Dedifferentiated amniotic fluid mesenchymal stem cell (primary cell): ENCODE data around the gene CD300LG.
"Not testable (repeated sequence)": the region's sequence is repeated elsewhere in the genome, so short reads cannot be mapped to it uniquely, and the experiment has no call there.

ENCODE experiments used
- DNase-seq: peaks from one replicate; pipeline ENCODE4 v3.0.0-alpha.2; 2016; ENCODE audit errors: extremely low spot score

The CD300LG gene

DNA sequence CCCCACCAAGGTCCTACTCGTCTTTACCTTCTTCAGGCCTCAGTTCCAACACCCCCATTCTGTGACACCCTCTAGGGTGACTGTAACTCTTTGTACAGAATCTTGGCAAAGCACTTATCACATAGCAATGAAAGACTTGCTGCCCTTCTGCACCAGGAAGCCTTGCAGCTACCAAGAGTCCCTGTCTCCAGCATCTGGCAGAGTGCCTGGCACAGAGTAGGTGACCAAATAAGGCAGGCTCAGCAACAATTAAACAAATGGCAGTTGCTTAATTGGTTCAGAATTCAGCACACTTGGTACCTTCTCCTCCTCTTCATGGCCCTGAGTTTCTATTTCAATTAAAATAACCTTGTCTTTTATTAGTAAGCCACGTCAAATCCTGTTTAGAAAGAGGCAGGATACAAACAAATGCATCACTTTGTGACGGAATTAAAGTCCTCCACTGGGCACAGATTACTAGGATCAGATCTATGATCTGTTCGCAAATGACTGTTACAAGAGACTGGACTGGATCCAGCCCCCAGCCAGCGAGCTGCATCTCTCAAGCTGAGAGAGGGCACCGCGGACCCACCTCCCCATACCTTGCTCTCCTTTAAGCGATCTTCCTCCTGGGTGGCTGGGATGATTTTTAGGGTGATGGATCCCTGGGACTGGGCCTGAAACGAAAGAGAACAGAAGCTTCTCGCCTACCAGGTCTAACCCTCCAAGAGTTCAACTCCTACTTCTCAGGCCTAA is 23.5 kb upstream of the CD300LG start:
- DNase-seq = no peak

DNA sequence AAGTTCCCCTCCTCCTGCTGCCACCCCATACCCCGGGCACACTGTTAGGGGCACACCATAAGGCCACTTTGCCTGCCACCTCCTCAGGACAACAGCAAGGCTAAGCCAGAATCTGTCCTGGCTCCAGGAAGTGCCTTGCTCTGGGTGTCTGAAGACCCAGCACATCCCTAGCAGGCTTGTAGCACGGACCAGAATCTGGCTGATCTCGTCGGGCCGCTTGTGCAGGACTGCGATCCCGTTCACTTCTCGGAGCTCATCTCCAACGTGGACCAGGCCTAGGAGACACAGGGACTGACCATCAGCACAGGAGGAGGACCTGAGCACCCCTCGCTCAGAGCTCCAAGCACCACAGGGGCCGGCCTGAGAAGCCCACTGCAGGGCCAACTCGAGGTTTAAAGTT is 21.4 kb upstream of the CD300LG start:
- DNase-seq = no peak

DNA sequence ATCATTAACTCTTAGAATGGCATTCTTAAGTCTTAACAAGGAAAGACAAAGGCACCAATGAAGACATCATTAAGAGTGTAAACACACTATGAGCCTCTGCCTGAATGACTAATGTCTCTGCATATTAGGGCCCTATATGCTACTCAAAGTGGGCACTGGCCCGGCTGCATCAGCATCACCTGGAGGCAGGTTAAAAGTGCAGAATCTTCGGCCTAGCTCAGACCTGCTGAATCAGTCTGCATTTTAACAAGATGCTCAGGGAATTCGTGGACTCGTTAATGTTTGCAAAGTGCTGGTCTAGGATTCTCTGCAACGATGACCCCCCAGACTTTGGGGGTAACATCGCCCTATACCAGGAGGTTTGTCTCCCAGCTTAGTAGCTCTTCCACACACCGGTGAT is 20.8 kb upstream of the CD300LG start:
- no peak for DNase-seq

DNA sequence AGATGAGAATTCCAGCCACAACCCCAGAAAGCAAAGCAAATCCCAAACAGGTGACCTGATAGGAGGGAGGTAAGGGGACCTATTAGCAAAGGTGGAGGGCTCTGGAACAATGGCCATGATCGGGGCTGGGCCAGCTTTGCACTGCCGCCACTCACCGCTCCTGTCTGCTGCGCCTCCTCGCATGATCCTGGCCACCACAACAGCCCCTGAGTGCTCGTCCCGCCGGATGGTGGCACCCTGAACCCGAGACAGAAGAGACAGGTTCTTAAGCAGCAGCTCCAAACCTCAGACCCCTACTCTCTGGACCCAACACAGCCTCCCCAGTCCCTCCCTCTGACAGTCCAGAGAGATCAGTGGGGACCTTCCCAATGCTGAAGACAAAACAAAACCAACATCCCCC is 19.4 kb upstream of the CD300LG start:
- DNase-seq = no peak

DNA sequence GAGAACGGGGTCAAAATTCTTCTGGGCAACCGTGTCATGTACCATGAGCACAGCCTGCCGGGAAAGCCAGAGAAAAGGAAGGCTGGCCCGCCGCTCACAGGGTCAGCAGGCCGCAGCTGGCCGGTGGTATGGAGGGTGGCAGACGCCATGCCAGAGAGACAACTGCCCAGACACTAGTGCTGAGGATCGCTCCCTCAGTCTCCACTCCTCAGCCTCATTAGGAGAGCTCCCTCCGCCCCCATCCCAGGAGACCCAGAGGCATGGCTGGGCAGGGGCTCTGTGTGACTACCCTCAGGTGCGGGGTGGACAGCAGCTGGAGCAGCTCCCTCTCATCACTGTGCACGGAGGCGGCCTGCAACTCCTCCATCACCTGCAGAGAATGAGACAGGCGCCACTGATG is 17.2 kb upstream of the CD300LG start:
- DNase-seq = no peak

DNA sequence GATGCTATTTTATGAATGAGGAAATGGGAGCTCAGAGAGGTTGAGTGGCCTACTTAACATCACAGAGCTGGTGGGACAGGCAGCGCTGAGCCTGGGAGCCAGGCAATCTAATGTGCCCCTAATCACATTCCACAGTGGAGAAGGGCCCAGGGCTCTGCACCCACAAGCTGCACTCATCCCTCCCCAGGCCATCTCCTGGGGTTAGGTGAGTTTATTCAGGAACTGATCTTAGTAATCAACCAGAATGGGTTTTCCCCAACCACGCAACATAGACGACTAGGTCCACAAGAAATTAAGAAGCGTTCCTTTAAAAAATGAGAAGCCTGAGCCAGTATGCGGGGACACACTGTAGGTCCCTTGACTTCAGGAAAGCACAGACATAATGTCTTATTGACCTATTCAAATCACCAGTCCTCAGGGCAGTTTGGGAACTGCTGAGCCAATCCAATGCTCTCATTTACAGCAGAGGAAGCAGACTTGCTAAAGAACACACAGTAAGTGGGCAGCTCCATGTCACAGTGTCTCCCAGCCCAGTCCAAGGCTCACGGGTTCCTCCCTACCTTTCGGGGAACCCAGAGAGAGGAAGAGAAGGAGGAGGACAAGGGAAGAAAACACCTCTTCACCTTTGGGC is 16.4 kb upstream of the CD300LG start:
- no peak for DNase-seq

DNA sequence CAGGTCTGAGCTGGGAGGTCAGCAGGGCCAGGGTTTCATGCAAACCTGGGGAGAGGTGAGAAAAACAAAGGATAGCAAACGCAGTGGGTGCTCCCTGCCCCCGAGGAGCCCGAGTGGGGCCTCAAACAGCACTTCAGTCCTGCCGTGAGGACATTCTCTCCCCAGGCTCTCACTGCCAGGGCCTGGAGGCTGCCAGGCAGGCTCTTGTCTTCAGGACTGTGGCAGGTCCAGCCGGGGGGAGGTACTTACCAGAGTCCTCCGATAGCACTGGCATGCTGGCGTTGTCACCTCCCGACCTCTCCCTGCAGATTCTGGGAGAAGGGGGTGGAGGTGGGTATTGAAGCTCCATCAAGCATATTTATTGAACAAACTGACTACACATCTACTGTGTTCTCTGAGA is 15.3 kb upstream of the CD300LG start:
- no peak for DNase-seq

DNA sequence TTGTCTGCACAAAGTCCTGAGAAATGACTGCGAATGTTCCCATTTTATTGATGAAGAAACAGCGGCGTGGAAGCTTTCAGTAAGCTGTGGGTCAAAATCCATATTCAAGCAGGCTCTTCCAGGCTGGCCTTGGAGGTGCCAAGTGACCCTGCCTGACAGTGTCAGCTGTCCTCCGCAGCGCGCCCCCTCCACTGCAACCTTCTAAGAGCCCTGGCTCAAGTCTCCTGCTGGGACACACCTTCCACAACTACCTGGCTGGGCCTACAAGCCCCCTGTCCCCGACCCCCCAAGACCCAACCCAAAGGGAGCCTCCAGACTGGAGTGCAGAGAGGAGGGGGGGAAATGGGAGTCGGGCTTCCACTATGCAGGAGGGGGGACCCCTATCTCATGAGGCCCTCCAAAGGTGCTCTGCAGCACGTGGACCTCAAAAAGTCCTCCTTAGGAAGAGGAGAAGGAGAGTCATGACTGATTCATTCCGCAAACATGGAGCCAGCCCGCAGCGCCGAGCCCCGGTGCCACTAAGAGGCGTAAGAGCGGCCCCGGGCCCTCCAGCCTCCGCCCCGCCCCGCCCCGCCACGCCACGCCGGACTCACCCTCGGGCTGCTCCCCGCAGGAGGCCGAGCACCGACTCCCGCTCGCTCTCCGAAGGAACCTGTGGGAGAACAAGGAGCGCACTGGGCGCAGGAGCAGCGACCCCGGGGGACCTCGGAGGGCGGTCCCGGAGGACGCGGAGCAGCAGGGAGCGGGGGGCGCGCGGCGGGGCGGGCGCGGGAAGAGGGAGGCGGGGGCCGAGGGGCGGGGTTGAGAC is 14.6 kb upstream of the CD300LG start:
- DNase-seq = peak; percentile 63

DNA sequence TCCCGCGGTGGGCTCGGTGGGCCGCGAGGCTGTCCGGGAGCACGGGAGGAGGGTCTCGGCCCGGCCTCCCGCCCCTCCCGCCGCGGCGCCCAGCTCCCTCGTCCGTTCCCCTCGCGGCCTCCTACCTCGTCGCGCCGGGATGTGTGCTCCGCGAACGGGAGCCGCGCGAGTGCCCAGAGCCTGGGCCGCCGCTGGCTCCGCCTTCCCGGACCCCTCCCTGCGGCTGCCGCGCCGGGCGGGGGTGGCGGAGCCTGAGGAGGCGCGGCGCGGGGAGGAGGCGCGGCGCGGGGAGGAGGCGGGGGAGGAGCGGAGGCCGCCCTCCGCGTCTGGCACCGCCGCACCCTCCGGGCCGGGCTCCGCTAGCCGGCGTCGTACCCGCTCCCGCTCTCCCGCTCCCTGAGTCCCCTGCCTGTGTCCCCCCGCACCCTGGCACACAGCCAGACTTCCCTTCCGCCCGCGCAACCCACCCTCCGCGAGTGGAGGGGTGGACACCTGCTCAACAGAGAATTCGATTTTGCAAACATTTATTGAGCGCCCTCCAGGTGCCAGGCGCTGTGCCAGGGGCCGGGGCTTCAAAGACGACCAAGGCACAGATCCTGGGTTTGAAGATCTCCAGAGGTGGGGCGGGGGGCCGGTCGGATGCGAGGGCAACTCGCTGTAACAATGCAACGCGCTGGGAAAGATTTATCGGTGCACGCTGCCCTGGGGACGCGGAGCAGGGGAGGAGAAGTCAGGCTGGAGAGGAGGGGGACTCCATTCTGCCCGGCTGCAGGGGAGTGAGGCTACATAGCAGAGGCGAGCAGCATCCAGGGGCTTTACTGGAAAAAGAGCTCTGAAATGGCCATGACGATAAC is 13.8 kb upstream of the CD300LG start, which contains the start of gene MPP3:
Gene MPP3, minus strand, starts transcription at position 171 of the 854 bp plus-strand sequence. CDS start 1,240 bp downstream, outside the sequence.
- peak; percentile 43 for DNase-seq

DNA sequence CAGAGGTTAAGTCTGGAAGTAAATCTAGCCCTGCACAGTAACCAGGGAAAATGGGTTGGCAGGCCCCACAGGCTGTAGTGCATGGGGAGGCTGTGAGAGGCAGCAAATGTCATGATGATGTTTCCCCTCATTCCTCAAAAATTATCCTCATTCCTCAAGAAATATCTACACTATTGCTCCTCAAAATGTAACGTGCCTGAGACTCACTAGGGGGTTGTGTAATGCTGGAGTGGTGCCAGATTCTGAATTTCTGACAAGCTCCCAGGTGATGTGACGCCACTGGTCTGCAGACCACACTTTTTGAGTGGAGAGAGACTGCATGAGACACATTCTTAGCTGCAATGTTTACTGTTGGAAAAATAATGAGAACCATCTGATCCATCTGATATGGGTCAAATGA is 12.9 kb upstream of the CD300LG start:
- no peak for DNase-seq

DNA sequence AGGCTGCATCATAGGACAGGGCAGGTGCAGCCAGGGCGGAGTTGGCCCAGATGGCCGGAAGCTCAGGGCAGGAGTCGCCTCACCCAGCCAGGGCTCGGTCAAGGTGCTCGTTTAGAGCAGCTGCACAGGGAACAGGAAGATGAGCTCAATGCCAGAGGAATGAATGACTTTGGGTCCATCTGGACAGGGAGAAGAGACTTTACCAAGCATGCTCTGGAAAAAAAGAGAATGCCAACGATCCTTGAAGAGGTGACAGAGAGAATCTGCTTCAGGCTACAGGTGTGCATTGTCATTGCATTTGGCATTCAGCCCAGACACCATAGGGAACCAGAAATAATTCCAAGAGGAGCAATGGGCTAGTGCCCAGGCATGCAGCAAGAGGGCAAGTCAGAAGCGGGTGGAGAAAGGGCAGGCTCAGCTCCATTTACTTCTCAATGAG is 7.3 kb upstream of the CD300LG start:
- no peak for DNase-seq

DNA sequence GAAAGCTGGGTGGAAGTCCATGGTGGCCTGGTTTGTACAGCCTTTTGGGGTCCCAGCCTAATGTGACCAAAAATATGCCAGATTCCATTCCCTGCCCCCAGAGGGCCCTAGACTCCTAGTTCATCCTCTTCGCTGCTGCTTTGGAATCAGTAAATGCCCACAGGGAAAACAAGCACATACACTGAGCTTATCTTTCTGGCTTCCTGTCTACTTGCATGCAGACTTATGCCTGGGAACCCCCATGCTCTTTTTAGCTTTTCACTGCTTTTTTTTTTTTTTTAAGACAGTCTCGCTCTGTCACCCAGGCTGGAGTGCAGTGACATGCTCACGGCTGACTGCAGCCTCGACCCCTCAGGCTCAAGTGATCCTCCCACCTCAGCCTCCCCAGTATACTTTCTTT is 6.2 kb upstream of the CD300LG start:
- no peak for DNase-seq

DNA sequence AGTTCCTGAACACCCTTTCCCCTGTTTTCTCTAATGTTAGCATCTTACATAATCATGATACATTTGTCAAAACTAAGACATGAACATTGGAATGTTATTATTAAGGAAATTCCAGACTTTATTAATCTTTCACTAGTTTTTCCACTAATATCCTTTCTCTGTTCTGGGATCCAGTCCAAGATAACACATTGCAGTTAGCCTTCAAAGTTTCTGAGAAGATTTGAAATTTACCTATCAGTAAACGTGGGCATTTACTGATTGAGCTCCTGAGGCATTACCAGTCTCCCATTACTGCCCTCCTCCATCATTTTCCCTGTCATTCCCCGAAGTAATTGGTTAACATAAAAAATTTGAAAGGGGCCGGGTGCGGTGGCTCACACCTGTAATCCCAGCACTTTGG is 5.7 kb upstream of the CD300LG start:
- DNase-seq = no peak

DNA sequence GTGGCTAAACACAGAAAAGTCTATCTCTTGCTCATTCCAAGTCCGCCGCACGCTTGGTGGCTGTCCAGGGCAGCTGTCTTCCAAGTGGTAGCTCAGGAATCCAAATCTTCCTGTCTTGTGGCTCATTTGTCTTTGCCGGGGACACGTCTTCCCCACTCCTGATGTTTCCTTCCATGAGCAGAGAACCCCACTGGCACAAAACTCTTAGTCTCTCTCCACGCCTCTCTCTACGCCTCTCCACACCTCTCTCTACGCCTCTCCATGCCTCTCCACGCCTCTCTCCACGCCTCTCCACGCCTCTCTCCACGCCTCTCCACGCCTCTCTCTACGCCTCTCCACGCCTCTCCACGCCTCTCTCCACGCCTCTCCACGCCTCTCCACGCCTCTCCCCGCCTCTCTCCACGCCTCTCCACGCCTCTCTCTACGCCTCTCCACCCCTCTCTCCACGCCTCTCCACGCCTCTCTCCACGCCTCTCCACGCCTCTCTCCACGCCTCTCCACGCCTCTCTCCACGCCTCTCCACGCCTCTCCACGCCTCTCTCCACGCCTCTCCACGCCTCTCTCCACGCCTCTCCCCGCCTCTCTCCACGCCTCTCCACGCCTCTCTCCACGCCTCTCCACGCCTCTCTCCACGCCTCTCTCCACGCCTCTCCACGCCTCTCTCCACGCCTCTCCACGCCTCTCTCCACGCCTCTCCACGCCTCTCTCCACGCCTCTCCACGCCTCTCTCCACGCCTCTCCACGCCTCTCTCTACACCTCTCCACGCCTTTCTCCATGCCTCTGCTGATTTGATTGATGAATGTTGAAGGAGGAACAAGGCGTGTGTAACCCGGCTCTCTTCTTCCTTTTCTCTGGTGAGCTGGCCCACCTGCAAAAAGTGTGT is 4.6 kb upstream of the CD300LG start:
- DNase-seq = not testable (repeated sequence)

DNA sequence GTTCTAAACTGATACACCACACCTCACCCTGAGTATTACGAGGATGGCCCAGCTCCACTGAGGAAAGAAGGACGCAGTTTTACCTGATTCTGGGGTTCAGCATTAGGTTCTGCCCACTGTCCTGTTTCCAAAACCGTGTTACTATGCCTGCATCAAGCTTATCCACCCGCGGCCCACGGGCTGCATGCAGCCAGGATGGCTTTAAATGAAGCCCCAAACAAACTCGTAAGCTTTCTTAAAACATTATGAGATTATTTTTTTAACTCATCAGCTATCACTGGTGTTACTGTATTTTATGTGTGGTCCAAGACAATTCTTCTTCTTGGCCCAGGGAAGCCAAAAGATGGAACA is 4.0 kb upstream of the CD300LG start:
- DNase-seq = no peak

DNA sequence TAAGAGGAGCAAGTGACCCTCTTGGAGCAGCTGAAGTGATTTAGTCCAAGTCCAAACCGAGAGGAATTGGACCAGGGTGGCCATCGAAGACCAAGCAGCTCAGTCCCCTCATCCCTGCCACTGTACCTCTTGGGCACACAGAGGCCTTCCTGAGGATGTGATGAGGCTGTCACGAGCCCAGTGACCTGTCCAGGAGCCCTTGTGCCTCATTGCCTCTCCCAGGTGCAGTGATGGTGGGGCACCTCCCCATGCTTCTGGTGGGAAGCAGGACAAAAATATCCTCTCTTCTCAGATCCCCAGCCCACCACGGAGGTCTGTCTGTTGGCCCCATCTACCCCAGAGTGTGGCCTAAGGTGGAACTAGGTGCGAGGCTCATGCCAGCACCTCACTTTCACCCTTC is 2.7 kb upstream of the CD300LG start:
- no peak for DNase-seq

DNA sequence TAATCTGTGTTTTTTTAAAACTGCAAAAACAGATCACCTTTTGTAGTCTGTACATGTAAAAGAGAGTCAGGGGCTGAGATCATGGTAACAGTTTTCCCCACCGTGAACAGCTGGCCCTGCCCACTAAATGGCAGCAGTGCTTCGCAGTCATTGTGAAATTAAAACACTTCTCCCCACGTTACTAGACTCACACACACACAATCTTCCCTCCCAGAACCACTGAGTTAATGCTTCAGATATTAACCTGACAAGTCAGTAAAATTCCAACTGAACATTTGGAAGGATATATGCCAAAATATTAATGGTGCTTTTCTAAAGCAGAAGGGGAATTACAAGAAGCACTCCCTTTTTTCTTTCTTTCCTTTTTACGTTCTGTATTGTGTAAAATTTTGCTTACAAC is 1.2 kb upstream of the CD300LG start:
- no peak for DNase-seq

DNA sequence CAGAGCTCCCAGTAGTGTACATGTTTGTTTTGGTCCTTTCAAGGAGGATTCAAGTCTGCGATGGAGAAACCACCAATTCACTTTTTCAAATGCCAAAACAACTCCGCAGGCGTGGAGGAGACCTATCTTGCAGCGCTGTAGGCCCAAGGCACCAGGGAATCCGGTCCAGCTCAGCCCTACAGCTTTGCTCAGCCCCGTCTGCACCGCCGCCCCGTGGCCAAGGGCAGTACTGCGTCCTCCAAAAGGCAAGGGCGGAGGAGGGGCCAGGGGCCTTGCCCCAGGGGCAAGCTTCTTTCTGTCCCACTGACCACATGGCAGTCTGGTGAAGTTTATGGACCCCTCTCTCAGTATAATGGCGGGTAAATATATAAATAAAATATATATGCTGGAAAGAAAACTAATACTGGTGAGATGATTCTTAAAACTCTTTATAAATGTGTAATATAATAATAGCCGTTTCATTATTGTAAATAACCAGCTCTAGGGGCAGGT is 709 bp upstream of the CD300LG start:
- DNase-seq = peak; percentile 49

DNA sequence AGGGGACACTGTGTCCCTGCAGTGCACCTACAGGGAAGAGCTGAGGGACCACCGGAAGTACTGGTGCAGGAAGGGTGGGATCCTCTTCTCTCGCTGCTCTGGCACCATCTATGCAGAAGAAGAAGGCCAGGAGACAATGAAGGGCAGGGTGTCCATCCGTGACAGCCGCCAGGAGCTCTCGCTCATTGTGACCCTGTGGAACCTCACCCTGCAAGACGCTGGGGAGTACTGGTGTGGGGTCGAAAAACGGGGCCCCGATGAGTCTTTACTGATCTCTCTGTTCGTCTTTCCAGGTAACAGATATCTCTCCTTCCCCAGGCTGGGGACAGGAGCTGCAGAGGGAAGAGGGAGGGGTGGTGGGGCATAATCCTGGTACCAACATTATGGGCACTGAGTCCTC is 1.6 kb downstream of the CD300LG start:
- DNase-seq = no peak

DNA sequence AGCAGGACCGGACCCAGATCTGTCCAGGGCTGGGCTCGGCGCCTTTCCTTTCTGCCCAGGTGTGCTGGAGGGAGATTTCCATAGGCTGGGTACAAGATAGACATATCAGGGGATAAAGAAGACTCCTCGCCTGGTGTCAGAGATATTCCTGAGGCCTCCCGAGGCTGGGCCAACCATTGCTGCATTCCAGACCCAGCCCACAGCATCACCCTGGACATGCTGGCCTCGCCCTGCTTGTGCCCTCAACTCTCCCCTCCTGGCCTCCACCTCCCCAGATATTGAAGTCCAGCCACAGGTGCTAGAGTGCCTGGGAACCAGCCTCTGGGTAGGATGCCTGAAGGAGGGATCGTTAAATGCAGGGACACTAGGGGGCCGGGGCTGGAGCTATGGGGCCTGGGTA is 2.1 kb downstream of the CD300LG start:
- DNase-seq = no peak

DNA sequence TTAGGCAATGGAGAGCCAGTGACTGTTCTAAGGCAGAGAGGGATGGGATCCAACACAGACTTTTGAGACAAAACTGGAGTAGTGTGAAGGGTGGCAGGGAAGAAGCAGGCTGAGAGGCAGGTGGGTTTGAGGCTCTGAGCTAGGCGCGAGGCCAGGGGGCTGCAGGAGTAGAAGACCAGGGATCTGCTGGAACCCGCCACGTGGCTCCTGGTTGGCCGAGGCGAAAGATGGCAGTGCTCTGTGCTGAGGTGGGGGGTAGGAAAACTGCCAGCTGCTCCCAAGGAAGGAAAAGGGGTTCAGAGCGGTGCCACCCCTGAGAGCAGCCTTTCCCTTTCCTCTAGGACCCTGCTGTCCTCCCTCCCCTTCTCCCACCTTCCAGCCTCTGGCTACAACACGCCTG is 5.6 kb downstream of the CD300LG start:
- no peak for DNase-seq
